HEK293 (cell line): Measurements from ENCODE around the gene C1orf56.

Experiments used
- BCL11B ChIP-seq: fragments of 450-650 bp; formaldehyde crosslinking; IDR thresholded peaks from 2 replicates; pipeline ENCODE4 v1.5.1; 2016; ENCODE audit warnings: low read depth, missing biosample characterization, missing genetic modification characterization
- EGR2 ChIP-seq: fragments of 450-650 bp; formaldehyde crosslinking; IDR thresholded peaks from 2 replicates; pipeline ENCODE4 v1.5.1; 2016; ENCODE audit warnings: low read depth, missing biosample characterization, missing genetic modification characterization
- GFI1B ChIP-seq: fragments of 450-650 bp; formaldehyde crosslinking; IDR thresholded peaks from 2 replicates; pipeline ENCODE4 v1.5.1; 2016; ENCODE audit warnings: missing biosample characterization, missing genetic modification characterization
- GLIS2 ChIP-seq: fragments of 450-650 bp; formaldehyde crosslinking; IDR thresholded peaks from 2 replicates; pipeline ENCODE4 v1.5.1; 2016; ENCODE audit warnings: missing biosample characterization, missing genetic modification characterization
- IKZF3 ChIP-seq: fragments of 450-650 bp; IDR thresholded peaks from 2 replicates; pipeline ENCODE4 v1.5.0; 2018; ENCODE audit warnings: missing biosample characterization, mild to moderate bottlenecking, missing genetic modification characterization, moderate library complexity
- KLF9 ChIP-seq: fragments of 450-650 bp; formaldehyde crosslinking; IDR thresholded peaks from 2 replicates; pipeline ENCODE4 v1.5.1; 2016; ENCODE audit warnings: missing biosample characterization, missing genetic modification characterization, low read depth
- RBAK ChIP-seq: fragments of 450-650 bp; formaldehyde crosslinking; IDR thresholded peaks from 2 replicates; pipeline ENCODE4 v1.5.1; 2016; ENCODE audit warnings: missing biosample characterization, missing genetic modification characterization
- SP3 ChIP-seq: fragments of 450-650 bp; formaldehyde crosslinking; IDR thresholded peaks from 2 replicates; pipeline ENCODE4 v1.5.1; 2016; ENCODE audit warnings: missing biosample characterization, missing genetic modification characterization
- YY2 ChIP-seq: fragments of 450-650 bp; formaldehyde crosslinking; IDR thresholded peaks from 2 replicates; pipeline ENCODE4 v1.5.1; 2016; ENCODE audit warnings: missing biosample characterization, missing genetic modification characterization
- ZNF114 ChIP-seq: fragments of 450-650 bp; formaldehyde crosslinking; IDR thresholded peaks from 2 replicates; pipeline ENCODE4 v1.5.0; 2017; ENCODE audit warnings: missing biosample characterization, missing genetic modification characterization
- ZNF211 ChIP-seq: fragments of 450-650 bp; formaldehyde crosslinking; IDR thresholded peaks from 2 replicates; pipeline ENCODE4 v1.5.1; 2016; ENCODE audit warnings: low read depth, missing biosample characterization, missing genetic modification characterization
- ZNF223 ChIP-seq: fragments of 450-650 bp; formaldehyde crosslinking; IDR thresholded peaks from 2 replicates; pipeline ENCODE4 v1.5.1; 2016; ENCODE audit warnings: missing biosample characterization, missing genetic modification characterization
- ZNF292 ChIP-seq: fragments of 450-650 bp; formaldehyde crosslinking; IDR thresholded peaks from 2 replicates; pipeline ENCODE4 v1.5.1; 2016; ENCODE audit warnings: low read depth, missing biosample characterization, missing genetic modification characterization, borderline replicate concordance
- ZNF302 ChIP-seq: fragments of 450-650 bp; formaldehyde crosslinking; IDR thresholded peaks from 2 replicates; pipeline ENCODE4 v1.5.1; 2016; ENCODE audit warnings: missing biosample characterization, missing genetic modification characterization, low read depth
- ZNF37A ChIP-seq: fragments of 450-650 bp; IDR thresholded peaks from 2 replicates; pipeline ENCODE4 v1.5.1; 2018; ENCODE audit warnings: missing biosample characterization, missing genetic modification characterization
- ZNF391 ChIP-seq: fragments of 450-650 bp; formaldehyde crosslinking; IDR thresholded peaks from 2 replicates; pipeline ENCODE4 v1.5.1; 2016; ENCODE audit warnings: low read depth, missing biosample characterization, missing genetic modification characterization, borderline replicate concordance
- ZNF404 ChIP-seq: fragments of 450-650 bp; formaldehyde crosslinking; IDR thresholded peaks from 2 replicates; pipeline ENCODE4 v1.5.1; 2017; ENCODE audit warnings: missing biosample characterization, missing genetic modification characterization
- ZNF501 ChIP-seq: fragments of 450-650 bp; formaldehyde crosslinking; IDR thresholded peaks from 2 replicates; pipeline ENCODE4 v1.5.1; 2016; ENCODE audit warnings: missing biosample characterization, missing genetic modification characterization
- ZNF529 ChIP-seq: fragments of 450-650 bp; formaldehyde crosslinking; IDR thresholded peaks from 2 replicates; pipeline ENCODE4 v1.5.1; 2017; ENCODE audit warnings: missing genetic modification characterization, missing biosample characterization; ENCODE audit not compliant: insufficient replicate concordance
- ZNF561 ChIP-seq: fragments of 450-650 bp; IDR thresholded peaks from 2 replicates; pipeline ENCODE4 v1.5.1; 2018; ENCODE audit warnings: missing biosample characterization, missing genetic modification characterization, borderline replicate concordance
- ZNF585B ChIP-seq: fragments of 450-650 bp; formaldehyde crosslinking; IDR thresholded peaks from 2 replicates; pipeline ENCODE4 v1.5.1; 2016; ENCODE audit warnings: missing biosample characterization, missing genetic modification characterization
- ZNF600 ChIP-seq: fragments of 450-650 bp; formaldehyde crosslinking; IDR thresholded peaks from 2 replicates; pipeline ENCODE4 v1.5.1; 2016; ENCODE audit warnings: missing biosample characterization, missing genetic modification characterization
- ZNF626 ChIP-seq: fragments of 450-650 bp; sonication (Bioruptor Pico); formaldehyde crosslinking; IDR thresholded peaks from 2 replicates; pipeline ENCODE4 v1.5.1; 2018; ENCODE audit warnings: missing biosample characterization, missing genetic modification characterization, inconsistent platforms
- ZNF660 ChIP-seq: fragments of 450-650 bp; IDR thresholded peaks from 2 replicates; pipeline ENCODE4 v1.5.1; 2018; ENCODE audit warnings: missing biosample characterization, mild to moderate bottlenecking, missing genetic modification characterization
- ZNF843 ChIP-seq: fragments of 450-650 bp; formaldehyde crosslinking; IDR thresholded peaks from 2 replicates; pipeline ENCODE4 v1.5.1; 2016; ENCODE audit warnings: missing biosample characterization, missing genetic modification characterization
- TF ChIP-seq, protein P1 (sequence below): fragments of 450-650 bp; formaldehyde crosslinking; IDR thresholded peaks from 2 replicates; pipeline ENCODE4 v1.5.1; 2016; ENCODE audit warnings: missing biosample characterization, missing genetic modification characterization
- TF ChIP-seq, protein P2 (sequence below): fragments of 450-650 bp; formaldehyde crosslinking; IDR thresholded peaks from 2 replicates; pipeline ENCODE4 v1.5.1; 2016; ENCODE audit warnings: missing biosample characterization, missing genetic modification characterization
- TF ChIP-seq, protein P3 (sequence below): fragments of 450-650 bp; formaldehyde crosslinking; IDR thresholded peaks from 2 replicates; pipeline ENCODE4 v1.5.1; 2016; ENCODE audit warnings: missing biosample characterization, missing genetic modification characterization
- TF ChIP-seq, protein P4 (sequence below): fragments of 450-650 bp; formaldehyde crosslinking; conservative IDR thresholded peaks from 2 replicates; pipeline ENCODE4 v1.5.1; 2016; ENCODE audit warnings: low read depth, missing biosample characterization, missing genetic modification characterization

Gene C1orf56

DNA sequence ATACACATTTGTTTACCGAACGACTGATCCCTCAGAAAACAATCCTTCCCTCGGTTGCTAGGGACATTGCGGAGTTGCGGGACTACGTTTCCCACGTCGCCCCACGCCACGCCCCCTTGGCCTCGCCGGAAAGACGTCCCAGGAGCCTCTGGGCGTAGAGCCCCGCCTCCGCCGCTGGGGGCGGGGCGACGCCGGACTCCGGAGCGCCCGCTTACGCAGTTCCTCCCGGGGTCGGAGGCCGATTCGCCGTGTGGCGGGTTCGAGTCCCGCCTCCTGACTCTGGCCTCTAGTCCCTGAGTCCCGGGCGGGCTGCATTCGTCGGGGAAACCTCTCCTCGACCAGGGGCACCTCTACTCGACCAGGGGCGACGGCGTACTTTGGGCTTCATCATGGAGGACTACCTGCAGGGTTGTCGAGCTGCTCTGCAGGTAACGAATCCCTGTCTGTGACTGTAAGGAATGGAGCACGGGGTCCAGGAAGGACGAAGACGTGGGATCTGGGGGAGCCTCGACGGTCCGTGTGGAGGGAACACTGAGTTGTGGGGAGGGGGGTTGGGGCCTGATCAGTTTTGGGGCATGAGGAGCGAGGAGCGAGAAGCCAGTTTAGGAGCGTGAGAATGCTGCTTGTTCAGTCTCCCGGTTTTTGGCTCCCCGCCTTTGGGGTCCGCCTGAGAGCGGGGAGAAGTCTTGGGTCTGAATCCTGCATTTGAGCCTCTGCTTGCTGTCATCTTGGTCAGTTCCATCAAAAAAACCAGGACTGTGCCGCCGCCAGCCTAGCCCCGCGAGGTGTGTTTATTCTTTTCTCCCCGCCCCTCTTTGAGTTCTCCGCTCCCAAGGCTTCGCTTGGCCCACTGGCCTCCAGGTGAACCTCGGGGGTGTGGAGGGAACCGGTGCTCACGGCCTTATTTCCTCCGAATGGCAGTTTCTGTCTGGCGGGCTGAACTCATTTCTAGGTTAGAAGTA lies 39.0 kb upstream of the C1orf56 start, which contains the start of gene PRUNE1 (continued):
- TF ChIP-seq ZNF529 (tag by site-specific recombination) (no peak), ZNF223 (tag by site-specific recombination) (no peak), EGR2 (tag by site-specific recombination) (peak; percentile 49; the same call in 1 of the 2 replicates), ZNF561 (tag by site-specific recombination) (peak; percentile 85; the same call in 1 of the 2 replicates), SP3 (tag by site-specific recombination) (peak; percentile 98), ZNF391 (tag by site-specific recombination) (peak; percentile 91; the same call in 1 of the 2 replicates), ZNF843 (tag by site-specific recombination) (0 out of 2 replicates have a peak, but pooled peaks have one; percentile 42), BCL11B (tag by site-specific recombination) (peak; percentile 80), GFI1B (tag by site-specific recombination) (peak; percentile 63), ZNF292 (no peak), ZNF211 (tag by site-specific recombination) (no peak), ZNF501 (tag by site-specific recombination) (peak; percentile 90), ZNF585B (tag by site-specific recombination) (0 out of 2 replicates have a peak, but pooled peaks have one; percentile 4), ZNF114 (tag by site-specific recombination) (no peak), ZNF404 (no peak), RBAK (tag by site-specific recombination) (no peak), YY2 (peak; percentile 63; the same call in 1 of the 2 replicates), GLIS2 (tag by site-specific recombination) (peak; percentile 78), ZNF302 (tag by site-specific recombination) (no peak; the same call in 1 of the 2 replicates), IKZF3 (tag by site-specific recombination) (peak; percentile 76), ZNF626 (no peak), ZNF660 (peak; percentile 74; the same call in 1 of the 2 replicates), ZNF600 (tag by site-specific recombination) (peak; percentile 92), ZNF37A (tag by site-specific recombination) (no peak), KLF9 (peak; percentile 96)
- TF ChIP-seq, protein P1, sequence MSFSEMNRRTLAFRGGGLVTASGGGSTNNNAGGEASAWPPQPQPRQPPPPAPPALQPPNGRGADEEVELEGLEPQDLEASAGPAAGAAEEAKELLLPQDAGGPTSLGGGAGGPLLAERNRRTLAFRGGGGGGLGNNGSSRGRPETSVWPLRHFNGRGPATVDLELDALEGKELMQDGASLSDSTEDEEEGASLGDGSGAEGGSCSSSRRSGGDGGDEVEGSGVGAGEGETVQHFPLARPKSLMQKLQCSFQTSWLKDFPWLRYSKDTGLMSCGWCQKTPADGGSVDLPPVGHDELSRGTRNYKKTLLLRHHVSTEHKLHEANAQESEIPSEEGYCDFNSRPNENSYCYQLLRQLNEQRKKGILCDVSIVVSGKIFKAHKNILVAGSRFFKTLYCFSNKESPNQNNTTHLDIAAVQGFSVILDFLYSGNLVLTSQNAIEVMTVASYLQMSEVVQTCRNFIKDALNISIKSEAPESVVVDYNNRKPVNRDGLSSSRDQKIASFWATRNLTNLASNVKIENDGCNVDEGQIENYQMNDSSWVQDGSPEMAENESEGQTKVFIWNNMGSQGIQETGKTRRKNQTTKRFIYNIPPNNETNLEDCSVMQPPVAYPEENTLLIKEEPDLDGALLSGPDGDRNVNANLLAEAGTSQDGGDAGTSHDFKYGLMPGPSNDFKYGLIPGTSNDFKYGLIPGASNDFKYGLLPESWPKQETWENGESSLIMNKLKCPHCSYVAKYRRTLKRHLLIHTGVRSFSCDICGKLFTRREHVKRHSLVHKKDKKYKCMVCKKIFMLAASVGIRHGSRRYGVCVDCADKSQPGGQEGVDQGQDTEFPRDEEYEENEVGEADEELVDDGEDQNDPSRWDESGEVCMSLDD (tag by site-specific recombination): peak; percentile 81
- TF ChIP-seq, protein P2, sequence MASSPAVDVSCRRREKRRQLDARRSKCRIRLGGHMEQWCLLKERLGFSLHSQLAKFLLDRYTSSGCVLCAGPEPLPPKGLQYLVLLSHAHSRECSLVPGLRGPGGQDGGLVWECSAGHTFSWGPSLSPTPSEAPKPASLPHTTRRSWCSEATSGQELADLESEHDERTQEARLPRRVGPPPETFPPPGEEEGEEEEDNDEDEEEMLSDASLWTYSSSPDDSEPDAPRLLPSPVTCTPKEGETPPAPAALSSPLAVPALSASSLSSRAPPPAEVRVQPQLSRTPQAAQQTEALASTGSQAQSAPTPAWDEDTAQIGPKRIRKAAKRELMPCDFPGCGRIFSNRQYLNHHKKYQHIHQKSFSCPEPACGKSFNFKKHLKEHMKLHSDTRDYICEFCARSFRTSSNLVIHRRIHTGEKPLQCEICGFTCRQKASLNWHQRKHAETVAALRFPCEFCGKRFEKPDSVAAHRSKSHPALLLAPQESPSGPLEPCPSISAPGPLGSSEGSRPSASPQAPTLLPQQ (tag by site-specific recombination): peak; percentile 59; the same call in 1 of the 2 replicates
- TF ChIP-seq, protein P3, sequence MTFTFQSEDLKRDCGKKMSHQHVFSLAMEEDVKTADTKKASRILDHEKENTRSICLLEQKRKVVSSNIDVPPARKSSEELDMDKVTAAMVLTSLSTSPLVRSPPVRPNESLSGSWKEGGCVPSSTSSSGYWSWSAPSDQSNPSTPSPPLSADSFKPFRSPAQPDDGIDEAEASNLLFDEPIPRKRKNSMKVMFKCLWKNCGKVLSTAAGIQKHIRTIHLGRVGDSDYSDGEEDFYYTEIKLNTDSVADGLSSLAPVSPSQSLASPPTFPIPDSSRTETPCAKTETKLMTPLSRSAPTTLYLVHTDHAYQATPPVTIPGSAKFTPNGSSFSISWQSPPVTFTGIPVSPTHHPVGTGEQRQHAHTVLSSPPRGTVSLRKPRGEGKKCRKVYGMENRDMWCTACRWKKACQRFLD: no peak
- TF ChIP-seq, protein P4, sequence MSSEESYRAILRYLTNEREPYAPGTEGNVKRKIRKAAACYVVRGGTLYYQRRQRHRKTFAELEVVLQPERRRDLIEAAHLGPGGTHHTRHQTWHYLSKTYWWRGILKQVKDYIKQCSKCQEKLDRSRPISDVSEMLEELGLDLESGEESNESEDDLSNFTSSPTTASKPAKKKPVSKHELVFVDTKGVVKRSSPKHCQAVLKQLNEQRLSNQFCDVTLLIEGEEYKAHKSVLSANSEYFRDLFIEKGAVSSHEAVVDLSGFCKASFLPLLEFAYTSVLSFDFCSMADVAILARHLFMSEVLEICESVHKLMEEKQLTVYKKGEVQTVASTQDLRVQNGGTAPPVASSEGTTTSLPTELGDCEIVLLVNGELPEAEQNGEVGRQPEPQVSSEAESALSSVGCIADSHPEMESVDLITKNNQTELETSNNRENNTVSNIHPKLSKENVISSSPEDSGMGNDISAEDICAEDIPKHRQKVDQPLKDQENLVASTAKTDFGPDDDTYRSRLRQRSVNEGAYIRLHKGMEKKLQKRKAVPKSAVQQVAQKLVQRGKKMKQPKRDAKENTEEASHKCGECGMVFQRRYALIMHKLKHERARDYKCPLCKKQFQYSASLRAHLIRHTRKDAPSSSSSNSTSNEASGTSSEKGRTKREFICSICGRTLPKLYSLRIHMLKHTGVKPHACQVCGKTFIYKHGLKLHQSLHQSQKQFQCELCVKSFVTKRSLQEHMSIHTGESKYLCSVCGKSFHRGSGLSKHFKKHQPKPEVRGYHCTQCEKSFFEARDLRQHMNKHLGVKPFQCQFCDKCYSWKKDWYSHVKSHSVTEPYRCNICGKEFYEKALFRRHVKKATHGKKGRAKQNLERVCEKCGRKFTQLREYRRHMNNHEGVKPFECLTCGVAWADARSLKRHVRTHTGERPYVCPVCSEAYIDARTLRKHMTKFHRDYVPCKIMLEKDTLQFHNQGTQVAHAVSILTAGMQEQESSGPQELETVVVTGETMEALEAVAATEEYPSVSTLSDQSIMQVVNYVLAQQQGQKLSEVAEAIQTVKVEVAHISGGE (tag by site-specific recombination): peak; percentile 35
